Transverse colon (tissue), 4 donors: ENCODE measurements around the gene LSAMP. TPM values are rescaled to one million over a fixed set of nuclear protein-coding genes. Genes with fewer than 3 reads are reported as not detected.

Experiments used
- DNase-seq: peaks from one replicate; pipeline ENCODE4 v3.0.0-alpha.2; 2019
- H3K27ac ChIP-seq, 4 donors: fragments of 200-600 bp; sonication (generic); 2 replicates each; pipeline ENCODE4 v1.5.1; 2016 to 2018; ENCODE audit warnings: inconsistent platforms in 4 of 4
- H3K27me3 ChIP-seq: fragments of 200-600 bp; sonication (generic); 2 replicates; pipeline ENCODE4 v1.5.1; 2017; ENCODE audit warnings: inconsistent platforms
- H3K36me3 ChIP-seq, 4 donors: fragments of 200-600 bp; sonication (generic); 2 replicates each; pipeline ENCODE4 v1.5.1; 2017 to 2019; ENCODE audit warnings: inconsistent platforms in 4 of 4
- H3K4me1 ChIP-seq, 4 donors: fragments of 200-600 bp; sonication (generic); 2 replicates each; pipeline ENCODE4 v1.5.1; 2017 to 2020; ENCODE audit warnings: inconsistent platforms in 4 of 4
- H3K4me3 ChIP-seq, 4 donors: fragments of 200-600 bp; sonication (generic); 1 replicate in 1 of 4; 2 replicates in 3 of 4; pipeline versions ENCODE4 v1.5.1 to v1.6.1; 2017 to 2019; ENCODE audit warnings: inconsistent platforms in 4 of 4
- H3K9me3 ChIP-seq, 2 donors: fragments of 200-600 bp; sonication (generic); 2 replicates each; pipeline ENCODE4 v1.5.1; 2017 to 2019; ENCODE audit warnings: inconsistent platforms in 2 of 2
- EP300 ChIP-seq: sonication (generic); formaldehyde crosslinking; IDR thresholded peaks from one replicate; pipeline ENCODE4 v1.6.1; 2017; ENCODE audit warnings: antibody characterized with exemption, low read depth
- POLR2A ChIP-seq: fragments of 450-650 bp; IDR thresholded peaks from one replicate; pipeline ENCODE4 v1.6.1; 2016; ENCODE audit warnings: antibody characterized with exemption, mild to moderate bottlenecking, moderate library complexity
- POLR2AphosphoS5 ChIP-seq, 3 donors: sonication (generic); formaldehyde crosslinking; IDR thresholded peaks; one replicate each; pipeline ENCODE4 v1.6.1; 2016; ENCODE audit warnings: antibody characterized with exemption in 3 of 3
- WGBS, 2 donors: methylation state at CpG; one replicate each; pipeline ENCODE4 v1.1.5; 2018; ENCODE audit warnings: low coverage in 1 of 2; 5-methylcytosine and 5-hydroxymethylcytosine counted together
- in situ Hi-C, 4 donors: fragments of 200-750 bp; cut with MboI; loops; one replicate each; pipeline versions ENCODE4 v1.15.0 to v1.15.1; 2017; ENCODE audit warnings: low sequenced_read_pairs in 3 of 4, low pct_ligation_motif_present in 1 of 4, low pct_unique_long_range_greater_than_20kb in 1 of 4
- intact Hi-C: fragments of 100-400 bp; cut with DNase I; formaldehyde crosslinking; loops from one replicate; pipeline ENCODE4 v1.15.1; 2023; ENCODE audit warnings: low total_unique reads
- total RNA-seq, 4 donors: library from RNA; depleted of rRNA; stranded (reverse); fragments of >200 nt; gene quantifications; one replicate each; pipeline ENCODE4 v1.1.0, GENCODE V29; 2016
- TF ChIP-seq, protein P1 (sequence below), 5 experiments: fragments of 200-600 bp in 3 of 5; fragments of 450-650 bp in 2 of 5; sonication (generic) in 3 of 5; IDR thresholded peaks; 1 replicate in 2 of 5; 2 replicates in 3 of 5; pipeline ENCODE4 v1.5.1; 2016 to 2017; ENCODE audit warnings: antibody characterized with exemption in 5 of 5, inconsistent platforms in 3 of 5, mild to moderate bottlenecking in 2 of 5, moderate library complexity in 1 of 5

The LSAMP gene
- total RNA-seq, 4 donors from 2014 or later, result 3.4 to 8.2 (median 5.4) TPM

DNA sequence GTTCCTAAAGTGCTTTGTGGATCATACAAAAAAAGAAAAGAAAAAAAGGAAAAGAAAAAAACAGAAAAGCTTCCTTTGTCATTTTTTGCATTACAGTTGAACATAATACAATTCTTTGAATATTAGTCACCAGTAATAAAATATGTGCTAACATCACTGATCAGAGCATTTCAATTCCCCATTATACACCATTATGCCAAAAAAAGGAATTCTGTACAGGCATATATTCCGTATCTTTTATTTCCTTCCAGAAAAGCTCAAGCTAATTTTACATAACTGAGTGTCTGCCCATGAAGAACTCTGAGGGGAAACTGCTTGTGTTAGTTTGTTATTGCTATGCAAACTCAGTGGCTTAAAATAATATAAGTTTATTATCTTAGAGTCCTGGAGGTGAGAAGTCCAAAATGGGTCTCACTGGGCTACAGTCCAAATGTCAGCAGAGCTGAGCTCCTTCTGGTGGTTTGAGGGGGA, 444.1 kb downstream of the LSAMP start:
- H3K4me3 ChIP-seq, result no peak overlapping the region
- in situ Hi-C loops, result no loop called here
- intact Hi-C loops, result no loop called here
- H3K36me3 ChIP-seq, result no peaks in the 10 kb centered on the region
- DNase-seq, result no peak
- 73 to 82% methylated on average over 1 of the region's 1 CpG for WGBS, 2 donors
- TF ChIP-seq POLR2A (no peak), EP300 (no peak), POLR2AphosphoS5 (IDR thresholded peaks at IDR 0.05) (no peak)
- TF ChIP-seq, protein P1, sequence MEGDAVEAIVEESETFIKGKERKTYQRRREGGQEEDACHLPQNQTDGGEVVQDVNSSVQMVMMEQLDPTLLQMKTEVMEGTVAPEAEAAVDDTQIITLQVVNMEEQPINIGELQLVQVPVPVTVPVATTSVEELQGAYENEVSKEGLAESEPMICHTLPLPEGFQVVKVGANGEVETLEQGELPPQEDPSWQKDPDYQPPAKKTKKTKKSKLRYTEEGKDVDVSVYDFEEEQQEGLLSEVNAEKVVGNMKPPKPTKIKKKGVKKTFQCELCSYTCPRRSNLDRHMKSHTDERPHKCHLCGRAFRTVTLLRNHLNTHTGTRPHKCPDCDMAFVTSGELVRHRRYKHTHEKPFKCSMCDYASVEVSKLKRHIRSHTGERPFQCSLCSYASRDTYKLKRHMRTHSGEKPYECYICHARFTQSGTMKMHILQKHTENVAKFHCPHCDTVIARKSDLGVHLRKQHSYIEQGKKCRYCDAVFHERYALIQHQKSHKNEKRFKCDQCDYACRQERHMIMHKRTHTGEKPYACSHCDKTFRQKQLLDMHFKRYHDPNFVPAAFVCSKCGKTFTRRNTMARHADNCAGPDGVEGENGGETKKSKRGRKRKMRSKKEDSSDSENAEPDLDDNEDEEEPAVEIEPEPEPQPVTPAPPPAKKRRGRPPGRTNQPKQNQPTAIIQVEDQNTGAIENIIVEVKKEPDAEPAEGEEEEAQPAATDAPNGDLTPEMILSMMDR (IDR thresholded peaks at IDR 0.05), result no peak
- H3K27ac ChIP-seq, result no peak overlapping the region
- H3K4me1 ChIP-seq, result no peaks in the 10 kb centered on the region
- no peaks in the 10 kb centered on the region for H3K27me3 ChIP-seq
- H3K9me3 ChIP-seq, result no peaks in the 10 kb centered on the region

DNA sequence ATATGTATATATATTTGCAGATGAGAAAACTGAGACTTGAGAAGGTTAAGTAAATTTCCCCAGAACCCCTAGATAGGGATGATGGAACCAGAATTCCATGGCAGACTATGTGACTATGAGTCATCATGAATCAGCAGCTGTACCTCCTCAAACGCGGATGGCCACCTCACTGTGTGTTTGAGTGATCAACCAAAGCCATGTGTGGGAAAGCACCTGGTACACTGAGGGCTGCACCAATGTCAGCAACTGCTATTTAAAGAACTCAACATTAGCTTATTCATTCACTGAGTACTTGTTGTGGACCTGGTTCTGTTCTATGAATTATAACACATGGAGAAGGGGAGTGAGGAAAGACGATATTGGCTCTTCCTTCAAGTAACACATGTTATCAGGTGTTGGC, 445.0 kb downstream of the LSAMP start:
- intact Hi-C loops, result no loop called here
- in situ Hi-C loops, result no loop called here
- Histone ChIP-seq H3K36me3 (no peaks in the 10 kb centered on the region), H3K9me3 (no peaks in the 10 kb centered on the region), H3K27me3 (no peaks in the 10 kb centered on the region), H3K27ac (no peak overlapping the region), H3K4me3 (no peak overlapping the region), H3K4me1 (no peaks in the 10 kb centered on the region)
- TF ChIP-seq, protein P1 (IDR thresholded peaks at IDR 0.05), result no peak
- TF ChIP-seq POLR2AphosphoS5 (IDR thresholded peaks at IDR 0.05), result no peak
- TF ChIP-seq EP300, result no peak
- no peak for TF ChIP-seq POLR2A
- WGBS, 2 donors, result 38 to 40% methylated on average over 1 to 3 of the region's 3 CpGs
- no peak for DNase-seq

DNA sequence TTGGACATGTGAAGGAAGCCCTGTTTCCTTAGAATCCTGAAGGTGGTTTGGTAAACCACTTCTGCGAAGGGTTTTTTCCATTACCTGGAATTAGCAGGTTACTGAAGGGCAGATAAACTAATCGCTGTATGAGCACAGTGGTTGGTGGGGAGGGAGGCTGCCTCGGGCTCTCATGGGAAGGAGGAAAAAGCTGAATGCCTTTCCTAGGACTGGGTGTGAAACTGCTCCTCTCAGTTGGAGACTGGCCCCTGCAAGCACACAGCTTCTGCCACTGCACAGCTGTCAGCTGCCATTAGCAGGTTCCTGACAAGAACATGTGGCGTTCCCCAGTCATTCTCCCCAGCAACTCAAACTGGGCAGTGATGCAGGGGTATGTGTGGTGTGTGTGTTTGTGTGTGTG, 445.7 kb downstream of the LSAMP start:
- intact Hi-C loops (no loop called here), in situ Hi-C loops (no loop called here)
- H3K4me1 ChIP-seq, result no peaks in the 10 kb centered on the region
- no peaks in the 10 kb centered on the region for H3K27me3 ChIP-seq
- no peak for TF ChIP-seq POLR2AphosphoS5 (IDR thresholded peaks at IDR 0.05)
- no peak for TF ChIP-seq POLR2A
- TF ChIP-seq EP300, result no peak
- TF ChIP-seq, protein P1 (IDR thresholded peaks at IDR 0.05), result no peak
- H3K9me3 ChIP-seq, result no peaks in the 10 kb centered on the region
- 67% methylated on average over 4 of the region's 4 CpGs; no CpG with 5 or more reads in 1 of the 2 donors for WGBS, 2 donors
- H3K36me3 ChIP-seq, result no peaks in the 10 kb centered on the region
- H3K4me3 ChIP-seq, result no peak overlapping the region
- no peak for DNase-seq
- H3K27ac ChIP-seq, result no peak overlapping the region

DNA sequence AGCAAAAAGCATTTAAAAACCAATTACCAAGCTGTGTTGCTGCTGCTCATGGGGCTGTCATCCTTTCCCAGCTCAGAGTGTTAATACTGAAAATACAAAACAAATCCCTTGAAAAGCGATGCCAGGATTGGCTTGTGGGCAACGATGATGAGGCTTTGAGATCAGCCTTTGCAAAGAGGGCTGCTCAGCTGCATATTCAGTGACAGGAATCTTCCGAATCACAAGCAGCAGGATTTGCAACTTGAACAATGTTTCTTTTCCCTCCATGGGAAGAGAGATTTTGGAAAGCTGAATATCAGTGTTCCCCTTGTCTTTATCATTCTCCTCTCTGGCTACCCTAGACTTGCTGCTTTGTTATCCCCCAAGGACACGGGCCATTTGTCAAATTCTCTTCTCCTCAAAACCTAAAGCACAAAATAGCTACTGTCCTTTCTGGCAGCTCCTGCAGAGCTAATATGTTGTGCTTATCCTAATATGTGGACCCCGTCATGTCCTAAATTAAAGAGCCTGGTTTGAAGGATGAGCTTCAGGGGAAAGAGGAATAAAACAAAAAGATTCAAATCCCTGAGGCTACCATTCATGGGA, 446.2 kb downstream of the LSAMP start:
- H3K27ac ChIP-seq, result no peak overlapping the region
- no peak overlapping the region for H3K4me3 ChIP-seq
- TF ChIP-seq EP300, result no peak
- TF ChIP-seq POLR2A, result no peak
- no peak for TF ChIP-seq POLR2AphosphoS5 (IDR thresholded peaks at IDR 0.05)
- TF ChIP-seq, protein P1 (IDR thresholded peaks at IDR 0.05), result no peak
- in situ Hi-C loops, result no loop called here
- H3K36me3 ChIP-seq, result no peaks in the 10 kb centered on the region
- 69 to 77% methylated on average over 5 of the region's 5 CpGs for WGBS, 2 donors
- no peaks in the 10 kb centered on the region for H3K27me3 ChIP-seq
- no peaks in the 10 kb centered on the region for H3K4me1 ChIP-seq
- no peak for DNase-seq
- intact Hi-C loops, result no loop called here
- H3K9me3 ChIP-seq, result no peaks in the 10 kb centered on the region
